PFSK-1 (cell line): ENCODE results near the gene TRAK1.

Experiments used
- FOXP2 ChIP-seq: optimal IDR thresholded peaks from 2 replicates; pipeline ENCODE3; 2011; ENCODE audit warnings: borderline replicate concordance, control low read depth, inconsistent platforms; ENCODE audit not compliant: insufficient read depth; ENCODE audit errors: extremely low read length, extremely low read depth
- POLR2AphosphoS5 ChIP-seq: IDR thresholded peaks from 2 replicates; pipeline ENCODE4 v1.6.1; 2012; ENCODE audit warnings: low read depth, mild to moderate bottlenecking, control low read depth, low read length, moderate library complexity
- REST ChIP-seq, 2 experiments: IDR thresholded peaks; 2 replicates each; pipeline versions ENCODE4 v1.6.1 to v1.8.0; 2011 to 2012; ENCODE audit warnings: low read depth in 2 of 2, low read length in 2 of 2, control low read depth in 1 of 2, inconsistent platforms in 1 of 2, mild to moderate bottlenecking in 1 of 2, moderate library complexity in 1 of 2; ENCODE audit not compliant: insufficient read depth in 1 of 2
- SIN3A ChIP-seq: IDR thresholded peaks from 2 replicates; pipeline ENCODE4 v1.6.1; 2012; ENCODE audit warnings: mild to moderate bottlenecking, low read length, moderate library complexity, borderline replicate concordance; ENCODE audit not compliant: insufficient read depth

- TF ChIP-seq REST (IDR thresholded peaks at IDR 0.05; ENCODE audit: insufficient read depth in 1 of 2, low read depth in 2 of 2, low read length in 2 of 2) = no peak
- TF ChIP-seq POLR2AphosphoS5 = no peak
- TF ChIP-seq FOXP2 = no peak
- no peak for TF ChIP-seq SIN3A
Observed at GRCh38 chr3:42179110-42179725, 88.1 kb downstream of the TRAK1 start.
